ENCODE measurements around the gene ARIH2. TPM values are rescaled to one million over a fixed set of nuclear protein-coding genes. Genes with fewer than 3 reads are reported as not detected.
"Not testable (repeated sequence)": the region's sequence is repeated elsewhere in the genome, so short reads cannot be mapped to it uniquely, and the experiment has no call there.

The ARIH2 gene
- total RNA-seq, 4 donors from 2014 or later, result 118 to 176 (median 143) TPM

DNA sequence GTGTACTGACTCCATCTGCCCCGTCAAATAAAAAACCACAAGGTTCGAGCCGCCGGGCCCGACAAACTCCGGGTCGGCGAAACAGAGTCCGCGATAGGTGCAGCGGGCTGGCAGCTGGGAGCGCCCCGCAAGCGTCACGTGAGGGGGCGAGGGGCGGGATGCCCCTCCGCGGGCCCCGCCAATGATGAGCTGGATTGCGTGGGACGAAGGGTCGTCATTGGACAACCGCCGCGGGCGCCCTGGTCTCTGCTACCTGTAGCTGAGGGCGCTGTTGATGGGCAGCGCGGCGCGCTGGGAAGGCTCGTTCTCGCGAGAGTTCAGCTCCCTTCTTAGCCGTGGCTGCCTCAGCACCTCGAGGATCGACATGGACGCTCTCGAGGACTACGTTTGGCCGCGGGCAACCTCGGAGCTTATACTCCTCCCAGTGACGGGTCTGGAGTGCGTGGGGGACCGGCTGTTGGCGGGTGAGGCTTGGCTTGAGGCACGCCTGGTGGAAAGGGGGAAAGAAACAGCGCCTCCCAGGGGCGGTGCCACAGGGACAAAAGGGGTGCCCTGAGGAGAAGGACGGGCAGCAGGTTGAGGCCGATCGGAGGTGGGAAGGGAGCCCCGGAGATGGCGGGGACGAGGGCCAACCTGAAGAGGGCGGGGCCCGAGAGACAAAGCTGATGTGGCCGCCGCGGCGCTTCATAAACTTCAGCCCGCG lies 88.6 kb downstream of the ARIH2 start, which contains the start of gene WDR6:
Gene WDR6, plus strand, starts transcription at position 324 of the 703 bp plus-strand sequence. Its CDS starts 41 bp downstream, at position 365.
- peaks cover 15 to 26% of the 10 kb centered on the region in 2 donors for H3K4me1 ChIP-seq
- intact Hi-C loops (cut with DNase I; ENCODE audit: low total_unique reads), result loop anchor here (1.0 kb wide), 3 partner anchors 14 to 87 kb away; partner anchors contain the start of genes P4HTM and QRICH1
- DNase-seq, result peak; percentile 97 to 98

DNA sequence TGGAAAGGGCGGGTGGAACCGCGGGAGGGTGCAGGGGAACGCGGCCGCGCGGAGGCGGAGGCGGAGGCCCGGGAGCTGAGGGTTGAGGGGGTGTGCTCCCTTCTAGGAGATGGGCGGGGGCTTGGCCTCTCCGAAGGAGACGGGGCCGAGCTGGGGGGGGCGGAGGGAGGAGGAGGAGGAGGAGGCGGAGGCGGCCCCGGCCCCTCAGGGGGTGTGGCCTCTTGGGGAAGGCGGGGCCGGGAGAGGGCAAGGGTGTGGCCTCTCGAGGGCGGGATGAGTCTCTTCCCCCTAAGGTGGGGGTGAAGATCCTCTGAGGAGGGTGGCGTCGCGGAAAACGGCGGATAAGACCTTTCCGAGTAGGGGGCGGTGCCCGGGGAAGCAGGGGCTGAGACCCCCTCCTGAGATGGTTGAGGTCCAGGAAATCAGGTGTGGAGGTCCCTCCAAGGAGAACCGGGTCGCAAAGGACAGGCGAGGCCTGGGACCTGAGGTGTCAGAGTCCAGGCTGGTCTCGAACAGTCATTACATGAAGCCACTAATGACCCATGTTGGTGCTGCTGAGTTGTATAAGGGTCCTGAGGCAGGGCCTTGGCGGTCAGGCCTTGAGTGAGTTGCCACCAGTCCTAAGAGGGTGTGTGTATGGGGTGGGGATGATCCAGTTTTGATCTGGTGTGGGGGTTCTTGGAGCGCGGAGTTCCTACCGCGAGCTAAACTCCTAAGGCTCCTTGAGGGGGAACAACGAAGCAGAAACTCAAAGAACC lies 89.3 kb downstream of the ARIH2 start:
- DNase-seq (peak; percentile 82 to 84), ATAC-seq (peak; percentile 61 to 68)
- in situ Hi-C loops (cut with MboI; ENCODE audit: low sequenced_read_pairs in 4 of 4), result no loop called here

More for the DNA sequence above, 88.6 kb downstream of the ARIH2 start, which contains the start of gene WDR6:
- ATAC-seq, result peak; percentile 91 to 94
- in situ Hi-C loops (cut with MboI; ENCODE audit: low sequenced_read_pairs in 4 of 4), result no loop called here
- Histone ChIP-seq H3K4me3 (peak within 1 kb of the TSS; percentile 85 to 99 (median 97)), H3K27ac (peak within 1 kb of the TSS; percentile 95 to 100 (median 99)), H3K9me3 (no peaks in the 10 kb centered on the region), H3K27me3 (no peaks in the 10 kb centered on the region), H3K36me3 (no peaks in the 10 kb centered on the region)
- TF ChIP-seq, protein P1, sequence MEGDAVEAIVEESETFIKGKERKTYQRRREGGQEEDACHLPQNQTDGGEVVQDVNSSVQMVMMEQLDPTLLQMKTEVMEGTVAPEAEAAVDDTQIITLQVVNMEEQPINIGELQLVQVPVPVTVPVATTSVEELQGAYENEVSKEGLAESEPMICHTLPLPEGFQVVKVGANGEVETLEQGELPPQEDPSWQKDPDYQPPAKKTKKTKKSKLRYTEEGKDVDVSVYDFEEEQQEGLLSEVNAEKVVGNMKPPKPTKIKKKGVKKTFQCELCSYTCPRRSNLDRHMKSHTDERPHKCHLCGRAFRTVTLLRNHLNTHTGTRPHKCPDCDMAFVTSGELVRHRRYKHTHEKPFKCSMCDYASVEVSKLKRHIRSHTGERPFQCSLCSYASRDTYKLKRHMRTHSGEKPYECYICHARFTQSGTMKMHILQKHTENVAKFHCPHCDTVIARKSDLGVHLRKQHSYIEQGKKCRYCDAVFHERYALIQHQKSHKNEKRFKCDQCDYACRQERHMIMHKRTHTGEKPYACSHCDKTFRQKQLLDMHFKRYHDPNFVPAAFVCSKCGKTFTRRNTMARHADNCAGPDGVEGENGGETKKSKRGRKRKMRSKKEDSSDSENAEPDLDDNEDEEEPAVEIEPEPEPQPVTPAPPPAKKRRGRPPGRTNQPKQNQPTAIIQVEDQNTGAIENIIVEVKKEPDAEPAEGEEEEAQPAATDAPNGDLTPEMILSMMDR (IDR thresholded peaks at IDR 0.05 in 4 of 5, conservative IDR thresholded peaks at IDR 0.05 in 1 of 5), result peak; percentile 33 to 66 (median 58)
- peak; percentile 74 to 80 for TF ChIP-seq POLR2A (IDR thresholded peaks at IDR 0.05)

DNA sequence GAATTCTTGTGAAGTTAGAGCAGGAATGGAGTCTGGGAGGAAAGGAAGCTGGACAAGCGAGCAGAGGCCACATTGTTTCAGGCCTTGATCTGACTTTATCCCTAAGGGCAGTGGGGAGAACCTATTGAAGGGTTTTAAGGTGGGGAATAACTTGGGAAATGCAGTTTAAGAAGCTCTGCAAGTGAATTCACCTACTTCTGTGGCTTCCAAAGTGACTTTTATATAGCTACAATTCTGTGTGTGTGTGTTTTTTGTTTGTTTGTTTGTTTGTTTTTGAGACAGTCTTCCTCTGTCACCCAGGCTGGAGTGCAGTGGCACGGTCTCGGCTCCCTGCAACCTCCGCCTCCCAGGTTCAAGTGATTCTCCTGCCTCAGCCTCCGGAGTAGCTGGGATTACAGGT lies 90.0 kb downstream of the ARIH2 start:
- H3K36me3 ChIP-seq; DNase-seq; H3K9me3 ChIP-seq; intact Hi-C loops (cut with DNase I; ENCODE audit: low total_unique reads); in situ Hi-C loops (cut with MboI; ENCODE audit: low sequenced_read_pairs in 4 of 4); H3K27me3 ChIP-seq; ATAC-seq: not testable (repeated sequence)
- peaks cover 26 to 40% of the 10 kb centered on the region in 2 donors for H3K4me1 ChIP-seq
- peak overlapping the region; percentile 95 to 100 (median 99) for H3K27ac ChIP-seq
- H3K4me3 ChIP-seq, result peak overlapping the region in 1 of 4 donors; percentile 85

More for the DNA sequence above, 89.3 kb downstream of the ARIH2 start:
- no peaks in the 10 kb centered on the region for H3K9me3 ChIP-seq
- peak overlapping the region; percentile 85 to 99 (median 97) for H3K4me3 ChIP-seq
- H3K36me3 ChIP-seq, result no peaks in the 10 kb centered on the region
- peak overlapping the region; percentile 95 to 100 (median 99) for H3K27ac ChIP-seq
- TF ChIP-seq, protein P1 (IDR thresholded peaks at IDR 0.05 in 4 of 5, conservative IDR thresholded peaks at IDR 0.05 in 1 of 5), result peak in 1 of 5 experiments; percentile 3
- no peak for TF ChIP-seq POLR2A (IDR thresholded peaks at IDR 0.05)
- H3K4me1 ChIP-seq, result peaks cover 19 to 33% of the 10 kb centered on the region in 2 donors
- intact Hi-C loops (cut with DNase I; ENCODE audit: low total_unique reads), result loop anchor here (1.0 kb wide), 3 partner anchors 13 to 86 kb away; partner anchors contain the start of genes P4HTM and QRICH1
- no peaks in the 10 kb centered on the region for H3K27me3 ChIP-seq

DNA sequence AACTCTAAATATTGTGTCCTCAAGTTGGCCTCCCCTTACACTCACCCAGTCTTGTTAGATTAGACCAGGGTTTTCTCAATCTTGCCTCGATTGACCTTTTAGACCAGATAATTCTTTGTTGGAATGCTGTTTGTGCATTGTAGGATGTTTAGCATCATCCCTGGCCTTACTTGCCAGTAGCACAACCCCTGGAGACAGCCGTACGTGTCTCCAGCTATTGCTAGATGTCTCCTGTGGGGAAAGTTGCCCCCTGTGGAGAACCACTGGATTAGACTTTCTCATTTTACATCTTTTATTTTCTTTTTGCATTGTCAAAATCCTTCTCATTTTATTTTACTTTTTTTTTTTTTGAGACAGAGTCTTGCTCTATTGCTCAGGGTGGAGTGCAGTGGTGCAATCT lies 90.8 kb downstream of the ARIH2 start:
- intact Hi-C loops (cut with DNase I; ENCODE audit: low total_unique reads), result no loop called here
- no peak for ATAC-seq

More for the DNA sequence above, 90.8 kb downstream of the ARIH2 start:
- in situ Hi-C loops (cut with MboI; ENCODE audit: low sequenced_read_pairs in 4 of 4), result no loop called here
- TF ChIP-seq POLR2A (IDR thresholded peaks at IDR 0.05), result no peak
- TF ChIP-seq, protein P1 (IDR thresholded peaks at IDR 0.05 in 4 of 5, conservative IDR thresholded peaks at IDR 0.05 in 1 of 5), result no peak
- Histone ChIP-seq H3K4me3 (no peak overlapping the region), H3K27ac (no peak overlapping the region), H3K36me3 (peaks cover 0 to 6% of the 10 kb centered on the region in 2 donors), H3K4me1 (peaks cover 26 to 46% of the 10 kb centered on the region in 2 donors), H3K27me3 (no peaks in the 10 kb centered on the region), H3K9me3 (no peaks in the 10 kb centered on the region)
- DNase-seq, result no peak

Measured in gastrocnemius medialis (tissue), 4 donors.